Measurements from ENCODE around the gene EMX1. TPM values are rescaled to one million over a fixed set of nuclear protein-coding genes. Genes with fewer than 3 reads are reported as not detected.

EMX1 gene
- total and polyA plus RNA-seq, 4 experiments from 2014 or later, result not detected

GRCh38 chr2:72946466-72946865 lies 29.1 kb downstream of the EMX1 start:
- Mint-ChIP-seq H3K27me3 (no peaks in the 10 kb centered on the region), H3K27ac (peak overlapping the region in 1 of 7 donors; percentile 77), H3K4me1 (no peaks in the 10 kb centered on the region), H3K4me3 (no peak overlapping the region), H3K36me3 (no peaks in the 10 kb centered on the region), H3K9me3 (peaks cover 0 to 1% (median 0%) of the 10 kb centered on the region in 8 donors)
- DNase-seq, result no peak
- intact Hi-C loops (cut with micrococcal nuclease), result no loop called here
- H3K27ac ChIP-seq (ENCODE audit: low read depth, low read length), result no peak overlapping the region
- H3K9me3 ChIP-seq (ENCODE audit: control insufficient read depth in 1 of 2, low read length in 2 of 2), result no peaks in the 10 kb centered on the region
- H3K27me3 ChIP-seq (ENCODE audit: insufficient read depth, low read length), result no peaks in the 10 kb centered on the region
- H3K4me1 ChIP-seq (ENCODE audit: insufficient read depth, low read length), result no peaks in the 10 kb centered on the region
- no peak overlapping the region for H3K4me3 ChIP-seq (ENCODE audit: low read length in 2 of 2)
- ChIA-PET POLR2A (ENCODE audit: partially characterized antibody) (no interaction called here), CTCF (ENCODE audit: partially characterized antibody) (no interaction called here)
- H3K36me3 ChIP-seq (ENCODE audit: insufficient read depth, low read length), result no peaks in the 10 kb centered on the region

GRCh38 chr2:72947952-72948830 lies 30.9 kb downstream of the EMX1 start:
- H3K27me3 Mint-ChIP-seq, result no peaks in the 10 kb centered on the region
- Histone ChIP-seq H3K36me3 (ENCODE audit: insufficient read depth, low read length) (no peaks in the 10 kb centered on the region), H3K4me1 (ENCODE audit: insufficient read depth, low read length) (no peaks in the 10 kb centered on the region), H3K9me3 (ENCODE audit: control insufficient read depth in 1 of 2, low read length in 2 of 2) (no peaks in the 10 kb centered on the region), H3K27me3 (ENCODE audit: insufficient read depth, low read length) (no peaks in the 10 kb centered on the region), H3K27ac (ENCODE audit: low read depth, low read length) (no peak overlapping the region), H3K4me3 (ENCODE audit: low read length in 2 of 2) (no peak overlapping the region)
- DNase-seq, result peak in 1 of 5 donors; percentile 3
- CTCF ChIA-PET (ENCODE audit: partially characterized antibody), result no interaction called here
- POLR2A ChIA-PET (ENCODE audit: partially characterized antibody), result no interaction called here
- intact Hi-C loops (cut with micrococcal nuclease), result no loop called here
- H3K27ac Mint-ChIP-seq, result peak overlapping the region in 1 of 7 donors; percentile 68
- H3K9me3 Mint-ChIP-seq, result peaks cover 0 to 1% (median 0%) of the 10 kb centered on the region in 8 donors
- no peaks in the 10 kb centered on the region for H3K36me3 Mint-ChIP-seq
- H3K4me1 Mint-ChIP-seq, result peaks cover under 1 to 3% (median 2%) of the 10 kb centered on the region in 4 donors
- no peak overlapping the region for H3K4me3 Mint-ChIP-seq

- no peaks in the 10 kb centered on the region for H3K9me3 ChIP-seq (ENCODE audit: control insufficient read depth in 1 of 2, low read length in 2 of 2)
- H3K9me3 Mint-ChIP-seq, result peaks cover 0 to 1% (median 0%) of the 10 kb centered on the region in 8 donors
- H3K27ac ChIP-seq (ENCODE audit: low read depth, low read length), result no peak overlapping the region
- no peaks in the 10 kb centered on the region for H3K36me3 Mint-ChIP-seq
- H3K4me1 ChIP-seq (ENCODE audit: insufficient read depth, low read length), result peaks cover 8% of the 10 kb centered on the region
- ChIA-PET CTCF (ENCODE audit: partially characterized antibody) (no interaction called here), POLR2A (ENCODE audit: partially characterized antibody) (no interaction called here)
- DNase-seq, result no peak
- no peaks in the 10 kb centered on the region for H3K27me3 Mint-ChIP-seq
- H3K4me1 Mint-ChIP-seq, result peaks cover 8 to 12% (median 10%) of the 10 kb centered on the region in 4 donors
- no peak overlapping the region for H3K4me3 ChIP-seq (ENCODE audit: low read length in 2 of 2)
- H3K27ac Mint-ChIP-seq, result peak overlapping the region in 1 of 7 donors; percentile 68
- H3K4me3 Mint-ChIP-seq, result no peak overlapping the region
- no peaks in the 10 kb centered on the region for H3K36me3 ChIP-seq (ENCODE audit: insufficient read depth, low read length)
- H3K27me3 ChIP-seq (ENCODE audit: insufficient read depth, low read length), result no peaks in the 10 kb centered on the region
- intact Hi-C loops (cut with micrococcal nuclease), result no loop called here
Observed at GRCh38 chr2:72949045-72949444, 31.7 kb downstream of the EMX1 start.

- Mint-ChIP-seq H3K9me3 (peaks cover 0 to 1% (median 0%) of the 10 kb centered on the region in 8 donors), H3K27ac (no peak overlapping the region), H3K4me3 (no peak overlapping the region), H3K27me3 (no peaks in the 10 kb centered on the region), H3K4me1 (peaks cover 9 to 18% (median 14%) of the 10 kb centered on the region in 4 donors), H3K36me3 (no peaks in the 10 kb centered on the region)
- ChIA-PET CTCF (ENCODE audit: partially characterized antibody) (no interaction called here), POLR2A (ENCODE audit: partially characterized antibody) (no interaction called here)
- H3K9me3 ChIP-seq (ENCODE audit: control insufficient read depth in 1 of 2, low read length in 2 of 2), result no peaks in the 10 kb centered on the region
- no peaks in the 10 kb centered on the region for H3K27me3 ChIP-seq (ENCODE audit: insufficient read depth, low read length)
- H3K4me3 ChIP-seq (ENCODE audit: low read length in 2 of 2), result no peak overlapping the region
- intact Hi-C loops (cut with micrococcal nuclease), result no loop called here
- DNase-seq, result peak in 1 of 5 donors; percentile 14
- no peak overlapping the region for H3K27ac ChIP-seq (ENCODE audit: low read depth, low read length)
- H3K4me1 ChIP-seq (ENCODE audit: insufficient read depth, low read length), result peaks cover 14% of the 10 kb centered on the region
- H3K36me3 ChIP-seq (ENCODE audit: insufficient read depth, low read length), result no peaks in the 10 kb centered on the region
Observed at GRCh38 chr2:72949642-72950041, 32.3 kb downstream of the EMX1 start.

- no peaks in the 10 kb centered on the region for H3K36me3 ChIP-seq (ENCODE audit: insufficient read depth, low read length)
- no peak overlapping the region for H3K4me3 ChIP-seq (ENCODE audit: low read length in 2 of 2)
- DNase-seq, result peak in 1 of 5 donors; percentile 3
- POLR2A ChIA-PET (ENCODE audit: partially characterized antibody), result no interaction called here
- H3K27ac Mint-ChIP-seq, result no peak overlapping the region
- no peaks in the 10 kb centered on the region for H3K36me3 Mint-ChIP-seq
- H3K4me1 Mint-ChIP-seq, result peaks cover 11 to 27% (median 19%) of the 10 kb centered on the region in 4 donors
- H3K27me3 Mint-ChIP-seq, result no peaks in the 10 kb centered on the region
- peaks cover 0 to 1% (median 0%) of the 10 kb centered on the region in 8 donors for H3K9me3 Mint-ChIP-seq
- peaks cover 17% of the 10 kb centered on the region for H3K4me1 ChIP-seq (ENCODE audit: insufficient read depth, low read length)
- CTCF ChIA-PET (ENCODE audit: partially characterized antibody), result interaction anchor here (1.0 kb wide), 1 partner anchor 23 kb away, joined by 3 read pairs; no protein-coding TSS in a partner anchor
- no peak overlapping the region for H3K4me3 Mint-ChIP-seq
- H3K27ac ChIP-seq (ENCODE audit: low read depth, low read length), result no peak overlapping the region
- no peaks in the 10 kb centered on the region for H3K27me3 ChIP-seq (ENCODE audit: insufficient read depth, low read length)
- intact Hi-C loops (cut with micrococcal nuclease), result no loop called here
- no peaks in the 10 kb centered on the region for H3K9me3 ChIP-seq (ENCODE audit: control insufficient read depth in 1 of 2, low read length in 2 of 2)
Observed at GRCh38 chr2:72950558-72951255, 33.4 kb downstream of the EMX1 start.

GRCh38 chr2:72951303-72952095 lies 34.2 kb downstream of the EMX1 start:
- peaks cover 17% of the 10 kb centered on the region for H3K4me1 ChIP-seq (ENCODE audit: insufficient read depth, low read length)
- CTCF ChIA-PET (ENCODE audit: partially characterized antibody), result interaction anchor here (1.0 kb wide), 1 partner anchor 22 kb away, joined by 3 read pairs; no protein-coding TSS in a partner anchor
- no peaks in the 10 kb centered on the region for H3K27me3 ChIP-seq (ENCODE audit: insufficient read depth, low read length)
- Mint-ChIP-seq H3K4me3 (no peak overlapping the region), H3K4me1 (peaks cover 11 to 27% (median 19%) of the 10 kb centered on the region in 4 donors), H3K36me3 (no peaks in the 10 kb centered on the region), H3K27me3 (no peaks in the 10 kb centered on the region), H3K9me3 (peaks cover 0 to 1% (median 0%) of the 10 kb centered on the region in 8 donors), H3K27ac (no peak overlapping the region)
- H3K9me3 ChIP-seq (ENCODE audit: control insufficient read depth in 1 of 2, low read length in 2 of 2), result no peaks in the 10 kb centered on the region
- intact Hi-C loops (cut with micrococcal nuclease), result no loop called here
- no peaks in the 10 kb centered on the region for H3K36me3 ChIP-seq (ENCODE audit: insufficient read depth, low read length)
- no peak overlapping the region for H3K4me3 ChIP-seq (ENCODE audit: low read length in 2 of 2)
- no peak overlapping the region for H3K27ac ChIP-seq (ENCODE audit: low read depth, low read length)
- DNase-seq, result peak in 1 of 5 donors; percentile 0
- POLR2A ChIA-PET (ENCODE audit: partially characterized antibody), result no interaction called here
